GM12872 (cell line): ENCODE data around the gene PDIA5.

ENCODE experiments used
- CTCF ChIP-seq: IDR thresholded peaks from 3 replicates; pipeline ENCODE4 v1.5.1; 2011; ENCODE audit warnings: low read depth, mild to moderate bottlenecking, low read length, moderate library complexity; ENCODE audit not compliant: insufficient read depth

Gene PDIA5

GRCh38 chr3:123066896-123067688 lies at the start of gene PDIA5:
TSS of gene PDIA5 (plus strand) at chr3:123067025. CDS start at chr3:123067165, 140 bp downstream.
- TF ChIP-seq CTCF, result no peak

GRCh38 chr3:123018683-123019082 lies 48.1 kb upstream of the PDIA5 start:
- TF ChIP-seq CTCF, result no peak

GRCh38 chr3:123019161-123019560 lies 47.7 kb upstream of the PDIA5 start:
- no peak for TF ChIP-seq CTCF

- TF ChIP-seq CTCF, result no peak
These were observed 47.2 kb upstream of the PDIA5 start for GRCh38 chr3:123019591-123019990.

- no peak for TF ChIP-seq CTCF
These were observed 46.1 kb upstream of the PDIA5 start for GRCh38 chr3:123020709-123021108.

GRCh38 chr3:123021388-123021787 lies 45.4 kb upstream of the PDIA5 start:
- TF ChIP-seq CTCF, result no peak

- TF ChIP-seq CTCF, result no peak
These were observed 44.8 kb upstream of the PDIA5 start for GRCh38 chr3:123021996-123022510.
